WTC11 (cell line): ENCODE measurements around the gene UQCR10. TPM values are rescaled to one million over a fixed set of nuclear protein-coding genes. Genes with fewer than 3 reads are reported as not detected.

Experiments
- ATAC-seq: fragments of 200-7000 bp; cut with Tn5 transposase; 2 replicates; pipeline ENCODE4 v1.10.0; 2021; ENCODE audit warnings: mild to moderate bottlenecking, moderate library complexity
- Bru-seq: library from RNA; stranded (reverse); fragments of 400-500 nt; gene quantifications from one replicate; lab custom pipeline; 2021; lab: Mats Ljungman, UMichigan
- CTCF ChIA-PET: fragments of 300-600 bp; sonication (Branson Sonifier 250); formaldehyde crosslinking; loops from one replicate; lab custom pipeline; 2021; ENCODE audit warnings: antibody characterized with exemption; lab: Charles Lee
- POLR2A ChIA-PET: fragments of 350-600 bp; sonication (Branson Sonifier 250); formaldehyde crosslinking; loops from one replicate; lab custom pipeline; 2021; ENCODE audit warnings: antibody characterized with exemption; lab: Charles Lee
- DNase-seq: peaks from one replicate; pipeline ENCODE4 v3.0.0; 2021; ENCODE audit warnings: low spot score
- H3K27ac Mint-ChIP-seq: 2 replicates; pipeline ENCODE4 v1.8.0; 2021; ENCODE audit warnings: mixed read lengths
- H3K27me3 Mint-ChIP-seq: 2 replicates; pipeline ENCODE4 v1.8.0; 2021; ENCODE audit warnings: low read depth, mild to moderate bottlenecking, moderate library complexity, mixed read lengths
- H3K36me3 Mint-ChIP-seq: 2 replicates; pipeline ENCODE4 v1.8.0; 2021; ENCODE audit warnings: mixed read lengths
- H3K4me1 Mint-ChIP-seq: 2 replicates; pipeline ENCODE4 v1.8.0; 2022; ENCODE audit warnings: mixed read lengths
- H3K4me3 Mint-ChIP-seq: 2 replicates; pipeline ENCODE4 v1.8.0; 2021; ENCODE audit warnings: mild to moderate bottlenecking, moderate library complexity, mixed read lengths
- H3K9me3 Mint-ChIP-seq: 2 replicates; pipeline ENCODE4 v1.8.0; 2021; ENCODE audit warnings: mixed read lengths
- ESRRA ChIP-seq: sonication (generic); formaldehyde crosslinking; IDR thresholded peaks from 2 replicates; pipeline ENCODE4 v1.8.1; 2022; ENCODE audit warnings: mild to moderate bottlenecking, missing genetic modification reagents, borderline replicate concordance
- FOXK1 ChIP-seq: sonication (generic); formaldehyde crosslinking; IDR thresholded peaks from 2 replicates; pipeline ENCODE4 v1.8.0; 2022; ENCODE audit warnings: mild to moderate bottlenecking, moderate library complexity, missing genetic modification reagents
- HMGA2 ChIP-seq: fragments of 250-450 bp; sonication (Bioruptor Pico); IDR thresholded peaks from 2 replicates; pipeline ENCODE4 v1.4.0; 2021; ENCODE audit warnings: mild to moderate bottlenecking, moderate library complexity
- NFE2L1 ChIP-seq: sonication (generic); formaldehyde crosslinking; IDR thresholded peaks from 2 replicates; pipeline ENCODE4 v1.8.1; 2023; ENCODE audit warnings: missing genetic modification reagents
- NFYB ChIP-seq: sonication (generic); formaldehyde crosslinking; conservative IDR thresholded peaks from 2 replicates; pipeline ENCODE4 v1.8.0; 2022; ENCODE audit warnings: low read depth, missing genetic modification reagents
- SOX15 ChIP-seq: fragments of 250-450 bp; sonication (Bioruptor Pico); IDR thresholded peaks from 2 replicates; pipeline ENCODE4 v1.9.0; 2021; ENCODE audit warnings: mild to moderate bottlenecking
- SP1 ChIP-seq: sonication (generic); formaldehyde crosslinking; conservative IDR thresholded peaks from 2 replicates; pipeline ENCODE4 v1.8.1; 2022; ENCODE audit warnings: missing genetic modification reagents
- TEAD4 ChIP-seq: sonication (generic); formaldehyde crosslinking; IDR thresholded peaks from 2 replicates; pipeline ENCODE4 v1.8.0; 2022; ENCODE audit warnings: mild to moderate bottlenecking, missing genetic modification reagents
- ZNF263 ChIP-seq: sonication (generic); formaldehyde crosslinking; IDR thresholded peaks from 2 replicates; pipeline ENCODE4 v1.8.1; 2022; ENCODE audit warnings: low read depth, mild to moderate bottlenecking, moderate library complexity, missing genetic modification reagents
- ZNF671 ChIP-seq: fragments of 250-450 bp; sonication (Bioruptor Pico); IDR thresholded peaks from 2 replicates; pipeline ENCODE4 v1.8.0; 2021; ENCODE audit warnings: mild to moderate bottlenecking
- long read RNA-seq, 3 experiments: library from RNA in 1 of 3; library from capped mRNA in 1 of 3; library from polyadenylated mRNA in 1 of 3; unstranded in 2 of 3; stranded (forward) in 1 of 3; transcript quantifications; one replicate each; pipeline ENCODE4 v2.0.0, GENCODE V29; 2021
- total RNA-seq: library from RNA; stranded (reverse); gene quantifications from 3 replicates; pipeline ENCODE4 v1.2.3, GENCODE V29; 2021
- TF ChIP-seq, protein P1 (sequence below): sonication (generic); formaldehyde crosslinking; IDR thresholded peaks from 2 replicates; pipeline ENCODE4 v1.8.1; 2023; ENCODE audit warnings: mild to moderate bottlenecking, moderate library complexity, missing genetic modification reagents
- TF ChIP-seq, protein P2 (sequence below): sonication (generic); formaldehyde crosslinking; IDR thresholded peaks from 2 replicates; pipeline ENCODE4 v1.8.1; 2022; ENCODE audit warnings: mild to moderate bottlenecking, moderate library complexity, missing genetic modification reagents
- TF ChIP-seq, protein P3 (sequence below): sonication (generic); formaldehyde crosslinking; conservative IDR thresholded peaks from 2 replicates; pipeline ENCODE4 v1.8.1; 2023; ENCODE audit warnings: mild to moderate bottlenecking, low read depth, missing genetic modification reagents, moderate library complexity
- TF ChIP-seq, protein P4 (sequence below): fragments of 250-450 bp; sonication (Bioruptor Pico); conservative IDR thresholded peaks from 2 replicates; pipeline ENCODE4 v1.9.0; 2021; ENCODE audit warnings: mild to moderate bottlenecking
- TF ChIP-seq, protein P5 (sequence below): sonication (generic); formaldehyde crosslinking; IDR thresholded peaks from 2 replicates; pipeline ENCODE4 v1.8.0; 2023; ENCODE audit warnings: missing genetic modification reagents, mild to moderate bottlenecking, borderline replicate concordance

The UQCR10 gene
- total RNA-seq (119 to 140 TPM (median 131 TPM) in 3 replicates), Bru-seq, nascent RNA (percentile 96 among the genes with signal in this experiment)
- long read RNA-seq, experiment 1, transcript UQCR10-201 (2 exons, 916 nt), result major isoform, 458 of 518 reads
- long read RNA-seq, experiment 1, transcript UQCR10-202 (2 exons, 584 nt), result minor isoform, 55 of 518 reads
- long read RNA-seq, experiment 1, partial matches to known transcripts, result 1 of 518 reads
- long read RNA-seq, experiment 1, other reads (novel, unspliced or antisense), result 4 of 518 reads
- long read RNA-seq, experiment 2, transcript UQCR10-201 (2 exons, 916 nt), result major isoform, 259 of 297 reads
- long read RNA-seq, experiment 2, transcript UQCR10-202 (2 exons, 584 nt), result minor isoform, 28 of 297 reads
- long read RNA-seq, experiment 2, partial matches to known transcripts, result 0 of 297 reads
- long read RNA-seq, experiment 2, other reads (novel, unspliced or antisense), result 10 of 297 reads
- long read RNA-seq, experiment 3, transcript UQCR10-201 (2 exons, 916 nt), result major isoform, 29 of 31 reads
- long read RNA-seq, experiment 3, partial matches to known transcripts, result 0 of 31 reads
- long read RNA-seq, experiment 3, other reads (novel, unspliced or antisense), result 0 of 31 reads

DNA sequence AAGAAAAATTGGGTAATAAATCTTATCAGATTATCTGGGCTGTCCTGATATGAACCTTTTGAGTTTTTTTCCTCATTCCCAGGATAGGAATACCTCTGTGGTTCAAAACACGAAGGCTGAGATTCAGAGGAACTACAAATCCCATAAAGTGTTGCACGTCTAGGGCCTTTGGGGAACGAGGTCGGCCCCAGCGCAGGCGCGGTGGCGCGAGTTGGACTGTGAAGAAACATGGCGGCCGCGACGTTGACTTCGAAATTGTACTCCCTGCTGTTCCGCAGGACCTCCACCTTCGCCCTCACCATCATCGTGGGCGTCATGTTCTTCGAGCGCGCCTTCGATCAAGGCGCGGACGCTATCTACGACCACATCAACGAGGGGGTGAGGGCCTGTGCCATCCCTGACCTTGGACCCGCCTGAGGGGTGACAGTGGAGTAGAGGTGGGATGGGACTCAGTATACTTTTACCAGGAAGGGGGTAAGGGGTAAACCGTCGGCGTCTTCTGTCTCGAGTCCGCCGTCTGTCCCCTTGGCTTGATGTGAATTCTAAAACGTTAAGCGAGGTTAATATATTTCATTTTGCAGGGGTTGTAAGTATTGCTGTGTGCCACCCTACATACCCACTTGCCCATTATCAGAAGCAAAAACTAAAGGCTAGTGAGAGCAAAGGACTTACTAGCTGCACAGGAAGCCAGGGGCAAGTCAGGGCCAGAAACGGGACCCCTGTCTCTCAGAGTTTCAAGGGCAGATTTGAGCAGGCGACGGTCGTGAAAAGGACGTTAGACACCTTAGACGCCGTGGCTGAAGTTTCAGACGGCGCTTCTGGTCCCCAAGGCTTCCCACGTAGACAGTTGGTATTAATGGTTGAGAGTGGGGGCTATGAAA lies at the start of gene UQCR10:
UQCR10 (plus strand) TSS at position 199 of the 881 bp plus-strand sequence; CDS start at position 229, 30 bp downstream.
- Mint-ChIP-seq H3K27ac (peak within 1 kb of the TSS; percentile 100), H3K9me3 (no peaks in the 10 kb centered on the region), H3K36me3 (peaks cover 27% of the 10 kb centered on the region), H3K4me1 (peaks cover 14% of the 10 kb centered on the region), H3K27me3 (no peaks in the 10 kb centered on the region), H3K4me3 (peak within 1 kb of the TSS; percentile 100)
- CTCF ChIA-PET, result interaction anchor here (0.8 to 1.9 kb wide), 5 partner anchors 9 to 237 kb away, joined by 3 to 12 read pairs (median 3); no protein-coding TSS in a partner anchor
- peak; percentile 69 for ATAC-seq
- peak; percentile 94 for DNase-seq
- TF ChIP-seq SP1 (CRISPR knock-in tag) (0 out of 2 replicates have a peak, but pooled peaks have one; percentile 9), SOX15 (CRISPR knock-in tag) (no peak), FOXK1 (peak; percentile 51; the same call in 1 of the 2 replicates), NFYB (CRISPR knock-in tag) (no peak)
- TF ChIP-seq, protein P1, sequence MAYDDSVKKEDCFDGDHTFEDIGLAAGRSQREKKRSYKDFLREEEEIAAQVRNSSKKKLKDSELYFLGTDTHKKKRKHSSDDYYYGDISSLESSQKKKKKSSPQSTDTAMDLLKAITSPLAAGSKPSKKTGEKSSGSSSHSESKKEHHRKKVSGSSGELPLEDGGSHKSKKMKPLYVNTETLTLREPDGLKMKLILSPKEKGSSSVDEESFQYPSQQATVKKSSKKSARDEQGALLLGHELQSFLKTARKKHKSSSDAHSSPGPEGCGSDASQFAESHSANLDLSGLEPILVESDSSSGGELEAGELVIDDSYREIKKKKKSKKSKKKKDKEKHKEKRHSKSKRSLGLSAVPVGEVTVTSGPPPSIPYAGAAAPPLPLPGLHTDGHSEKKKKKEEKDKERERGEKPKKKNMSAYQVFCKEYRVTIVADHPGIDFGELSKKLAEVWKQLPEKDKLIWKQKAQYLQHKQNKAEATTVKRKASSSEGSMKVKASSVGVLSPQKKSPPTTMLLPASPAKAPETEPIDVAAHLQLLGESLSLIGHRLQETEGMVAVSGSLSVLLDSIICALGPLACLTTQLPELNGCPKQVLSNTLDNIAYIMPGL (CRISPR knock-in tag), result peak; percentile 38; the same call in 1 of the 2 replicates
- TF ChIP-seq, protein P2, sequence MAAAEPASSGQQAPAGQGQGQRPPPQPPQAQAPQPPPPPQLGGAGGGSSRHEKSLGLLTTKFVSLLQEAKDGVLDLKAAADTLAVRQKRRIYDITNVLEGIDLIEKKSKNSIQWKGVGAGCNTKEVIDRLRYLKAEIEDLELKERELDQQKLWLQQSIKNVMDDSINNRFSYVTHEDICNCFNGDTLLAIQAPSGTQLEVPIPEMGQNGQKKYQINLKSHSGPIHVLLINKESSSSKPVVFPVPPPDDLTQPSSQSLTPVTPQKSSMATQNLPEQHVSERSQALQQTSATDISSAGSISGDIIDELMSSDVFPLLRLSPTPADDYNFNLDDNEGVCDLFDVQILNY, result 0 out of 2 replicates have a peak, but pooled peaks have one; percentile 58
- TF ChIP-seq, protein P3, sequence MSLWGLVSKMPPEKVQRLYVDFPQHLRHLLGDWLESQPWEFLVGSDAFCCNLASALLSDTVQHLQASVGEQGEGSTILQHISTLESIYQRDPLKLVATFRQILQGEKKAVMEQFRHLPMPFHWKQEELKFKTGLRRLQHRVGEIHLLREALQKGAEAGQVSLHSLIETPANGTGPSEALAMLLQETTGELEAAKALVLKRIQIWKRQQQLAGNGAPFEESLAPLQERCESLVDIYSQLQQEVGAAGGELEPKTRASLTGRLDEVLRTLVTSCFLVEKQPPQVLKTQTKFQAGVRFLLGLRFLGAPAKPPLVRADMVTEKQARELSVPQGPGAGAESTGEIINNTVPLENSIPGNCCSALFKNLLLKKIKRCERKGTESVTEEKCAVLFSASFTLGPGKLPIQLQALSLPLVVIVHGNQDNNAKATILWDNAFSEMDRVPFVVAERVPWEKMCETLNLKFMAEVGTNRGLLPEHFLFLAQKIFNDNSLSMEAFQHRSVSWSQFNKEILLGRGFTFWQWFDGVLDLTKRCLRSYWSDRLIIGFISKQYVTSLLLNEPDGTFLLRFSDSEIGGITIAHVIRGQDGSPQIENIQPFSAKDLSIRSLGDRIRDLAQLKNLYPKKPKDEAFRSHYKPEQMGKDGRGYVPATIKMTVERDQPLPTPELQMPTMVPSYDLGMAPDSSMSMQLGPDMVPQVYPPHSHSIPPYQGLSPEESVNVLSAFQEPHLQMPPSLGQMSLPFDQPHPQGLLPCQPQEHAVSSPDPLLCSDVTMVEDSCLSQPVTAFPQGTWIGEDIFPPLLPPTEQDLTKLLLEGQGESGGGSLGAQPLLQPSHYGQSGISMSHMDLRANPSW (CRISPR knock-in tag), result no peak
- TF ChIP-seq, protein P4, sequence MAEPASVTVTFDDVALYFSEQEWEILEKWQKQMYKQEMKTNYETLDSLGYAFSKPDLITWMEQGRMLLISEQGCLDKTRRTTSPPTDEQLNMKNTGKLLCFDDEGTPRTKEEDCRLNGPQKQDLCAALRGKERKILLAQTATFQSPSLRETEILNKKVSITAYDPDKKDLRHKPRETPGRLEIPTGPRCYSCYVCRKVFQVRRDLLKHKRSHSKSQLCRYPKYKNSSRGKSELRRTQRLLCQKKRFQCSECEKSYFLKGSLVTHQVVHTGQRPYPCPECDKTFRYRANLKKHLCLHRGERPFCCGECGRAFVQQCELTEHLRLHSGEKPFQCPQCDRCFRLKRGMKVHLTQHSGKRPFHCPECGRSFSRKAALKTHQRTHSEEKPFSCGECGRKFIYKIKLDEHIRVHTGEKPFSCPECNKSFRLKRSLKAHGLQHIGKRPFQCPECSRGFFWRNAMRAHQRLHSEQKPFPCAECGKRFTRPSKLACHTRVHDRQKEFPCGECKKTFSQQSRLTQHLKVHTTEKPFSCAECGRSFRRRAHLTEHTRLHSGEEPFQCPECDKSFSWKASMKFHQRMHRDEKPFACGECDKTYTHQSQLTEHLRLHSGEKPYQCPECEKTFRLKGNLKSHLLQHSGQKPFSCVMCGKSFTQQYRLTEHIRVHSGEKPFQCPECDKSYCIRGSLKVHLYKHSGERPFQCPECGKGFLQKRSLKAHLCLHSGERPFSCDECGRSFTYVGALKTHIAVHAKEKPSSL (CRISPR knock-in tag), result no peak
- POLR2A ChIA-PET, result interaction anchor here (1.0 kb wide), 1 partner anchor 8 kb away, joined by 3 read pairs; no protein-coding TSS in a partner anchor

DNA sequence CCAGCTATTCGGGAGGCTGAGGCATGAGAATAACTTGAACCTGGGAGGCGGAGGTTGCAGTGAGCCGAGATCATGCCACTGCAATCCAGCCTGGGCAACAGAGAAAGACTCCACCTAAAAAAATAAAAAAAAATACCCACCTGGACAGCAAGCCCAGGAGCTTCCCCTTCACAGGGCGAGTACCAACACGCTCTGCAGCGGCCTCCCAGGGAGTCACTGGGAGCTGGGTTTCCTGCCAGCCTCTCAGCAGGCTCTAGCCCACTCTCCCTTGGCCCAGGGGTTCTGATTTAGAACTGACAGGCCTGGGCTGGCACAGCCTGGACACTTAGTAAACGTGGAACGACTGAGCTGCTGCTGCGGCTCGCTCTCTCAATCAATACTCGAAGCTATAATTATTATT lies 49.4 kb upstream of the UQCR10 start:
- ATAC-seq (no peak), DNase-seq (no peak)
- peaks cover 54% of the 10 kb centered on the region for H3K27me3 Mint-ChIP-seq
- H3K9me3 Mint-ChIP-seq, result no peaks in the 10 kb centered on the region
- peaks cover 3% of the 10 kb centered on the region; the same call in 1 of the 2 replicates for H3K4me1 Mint-ChIP-seq
- no peaks in the 10 kb centered on the region for H3K36me3 Mint-ChIP-seq
- H3K4me3 Mint-ChIP-seq, result no peak overlapping the region
- TF ChIP-seq ZNF671, result no peak
- TF ChIP-seq, protein P5, sequence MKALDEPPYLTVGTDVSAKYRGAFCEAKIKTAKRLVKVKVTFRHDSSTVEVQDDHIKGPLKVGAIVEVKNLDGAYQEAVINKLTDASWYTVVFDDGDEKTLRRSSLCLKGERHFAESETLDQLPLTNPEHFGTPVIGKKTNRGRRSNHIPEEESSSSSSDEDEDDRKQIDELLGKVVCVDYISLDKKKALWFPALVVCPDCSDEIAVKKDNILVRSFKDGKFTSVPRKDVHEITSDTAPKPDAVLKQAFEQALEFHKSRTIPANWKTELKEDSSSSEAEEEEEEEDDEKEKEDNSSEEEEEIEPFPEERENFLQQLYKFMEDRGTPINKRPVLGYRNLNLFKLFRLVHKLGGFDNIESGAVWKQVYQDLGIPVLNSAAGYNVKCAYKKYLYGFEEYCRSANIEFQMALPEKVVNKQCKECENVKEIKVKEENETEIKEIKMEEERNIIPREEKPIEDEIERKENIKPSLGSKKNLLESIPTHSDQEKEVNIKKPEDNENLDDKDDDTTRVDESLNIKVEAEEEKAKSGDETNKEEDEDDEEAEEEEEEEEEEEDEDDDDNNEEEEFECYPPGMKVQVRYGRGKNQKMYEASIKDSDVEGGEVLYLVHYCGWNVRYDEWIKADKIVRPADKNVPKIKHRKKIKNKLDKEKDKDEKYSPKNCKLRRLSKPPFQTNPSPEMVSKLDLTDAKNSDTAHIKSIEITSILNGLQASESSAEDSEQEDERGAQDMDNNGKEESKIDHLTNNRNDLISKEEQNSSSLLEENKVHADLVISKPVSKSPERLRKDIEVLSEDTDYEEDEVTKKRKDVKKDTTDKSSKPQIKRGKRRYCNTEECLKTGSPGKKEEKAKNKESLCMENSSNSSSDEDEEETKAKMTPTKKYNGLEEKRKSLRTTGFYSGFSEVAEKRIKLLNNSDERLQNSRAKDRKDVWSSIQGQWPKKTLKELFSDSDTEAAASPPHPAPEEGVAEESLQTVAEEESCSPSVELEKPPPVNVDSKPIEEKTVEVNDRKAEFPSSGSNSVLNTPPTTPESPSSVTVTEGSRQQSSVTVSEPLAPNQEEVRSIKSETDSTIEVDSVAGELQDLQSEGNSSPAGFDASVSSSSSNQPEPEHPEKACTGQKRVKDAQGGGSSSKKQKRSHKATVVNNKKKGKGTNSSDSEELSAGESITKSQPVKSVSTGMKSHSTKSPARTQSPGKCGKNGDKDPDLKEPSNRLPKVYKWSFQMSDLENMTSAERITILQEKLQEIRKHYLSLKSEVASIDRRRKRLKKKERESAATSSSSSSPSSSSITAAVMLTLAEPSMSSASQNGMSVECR (CRISPR knock-in tag), result no peak
- TF ChIP-seq HMGA2 (CRISPR knock-in tag), result no peak
- TF ChIP-seq ESRRA (CRISPR knock-in tag), result no peak
- no peak for TF ChIP-seq NFE2L1 (CRISPR knock-in tag)
- no peak for TF ChIP-seq TEAD4
- no peak for TF ChIP-seq ZNF263 (CRISPR knock-in tag)
- ChIA-PET CTCF (interaction anchor here (0.6 to 6.7 kb wide), 5 partner anchors 9 to 49 kb away, joined by 3 to 57 read pairs (median 4); partner anchors contain the start of gene ZMAT5), POLR2A (interaction anchor here (0.8 kb wide), 1 partner anchor 16 kb away, joined by 3 read pairs; no protein-coding TSS in a partner anchor)
- H3K27ac Mint-ChIP-seq, result no peak overlapping the region
